ENCODE measurements around the gene RPLP1. TPM values are rescaled to one million over a fixed set of nuclear protein-coding genes. Genes with fewer than 3 reads are reported as not detected.

Gene RPLP1
- total RNA-seq, 4 donors from 2014 or later = 623 to 1,424 (median 1,017) TPM

DNA sequence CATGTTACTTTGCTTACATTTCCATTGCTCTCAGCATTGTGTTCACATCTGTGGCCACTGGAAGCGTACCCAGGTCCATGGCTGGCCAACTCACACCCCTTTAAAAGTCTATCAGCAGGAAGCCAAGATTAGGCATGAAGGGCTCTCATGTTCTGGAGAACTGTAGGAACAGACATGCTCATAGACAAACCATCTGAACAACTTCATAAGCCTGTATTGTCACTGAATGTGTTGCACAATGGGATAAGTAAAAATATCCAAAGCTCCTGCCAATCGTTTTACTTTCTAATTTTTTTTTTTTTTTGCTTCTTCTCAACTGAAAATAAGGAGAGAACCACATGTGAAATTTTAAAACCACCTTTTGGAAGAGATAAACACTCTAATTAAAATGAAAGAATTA lies 6.4 kb downstream of the RPLP1 start:
- TF ChIP-seq POLR2A (IDR thresholded peaks at IDR 0.05) = no peak
- TF ChIP-seq, protein P1, sequence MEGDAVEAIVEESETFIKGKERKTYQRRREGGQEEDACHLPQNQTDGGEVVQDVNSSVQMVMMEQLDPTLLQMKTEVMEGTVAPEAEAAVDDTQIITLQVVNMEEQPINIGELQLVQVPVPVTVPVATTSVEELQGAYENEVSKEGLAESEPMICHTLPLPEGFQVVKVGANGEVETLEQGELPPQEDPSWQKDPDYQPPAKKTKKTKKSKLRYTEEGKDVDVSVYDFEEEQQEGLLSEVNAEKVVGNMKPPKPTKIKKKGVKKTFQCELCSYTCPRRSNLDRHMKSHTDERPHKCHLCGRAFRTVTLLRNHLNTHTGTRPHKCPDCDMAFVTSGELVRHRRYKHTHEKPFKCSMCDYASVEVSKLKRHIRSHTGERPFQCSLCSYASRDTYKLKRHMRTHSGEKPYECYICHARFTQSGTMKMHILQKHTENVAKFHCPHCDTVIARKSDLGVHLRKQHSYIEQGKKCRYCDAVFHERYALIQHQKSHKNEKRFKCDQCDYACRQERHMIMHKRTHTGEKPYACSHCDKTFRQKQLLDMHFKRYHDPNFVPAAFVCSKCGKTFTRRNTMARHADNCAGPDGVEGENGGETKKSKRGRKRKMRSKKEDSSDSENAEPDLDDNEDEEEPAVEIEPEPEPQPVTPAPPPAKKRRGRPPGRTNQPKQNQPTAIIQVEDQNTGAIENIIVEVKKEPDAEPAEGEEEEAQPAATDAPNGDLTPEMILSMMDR (IDR thresholded peaks at IDR 0.05) = no peak
- TF ChIP-seq EP300 (IDR thresholded peaks at IDR 0.05) = no peak
- TF ChIP-seq POLR2AphosphoS5 (IDR thresholded peaks at IDR 0.05) = no peak
- Histone ChIP-seq H3K27me3 (no peaks in the 10 kb centered on the region), H3K9me3 (no peaks in the 10 kb centered on the region), H3K4me1 (peaks cover 38% of the 10 kb centered on the region), H3K36me3 (peaks cover 29% of the 10 kb centered on the region), H3K27ac (no peak overlapping the region), H3K4me3 (no peak overlapping the region)
- no peak for DNase-seq (ENCODE audit: low spot score in 2 of 2)
- WGBS = 55% methylated on average over 2 of the region's 2 CpGs

DNA sequence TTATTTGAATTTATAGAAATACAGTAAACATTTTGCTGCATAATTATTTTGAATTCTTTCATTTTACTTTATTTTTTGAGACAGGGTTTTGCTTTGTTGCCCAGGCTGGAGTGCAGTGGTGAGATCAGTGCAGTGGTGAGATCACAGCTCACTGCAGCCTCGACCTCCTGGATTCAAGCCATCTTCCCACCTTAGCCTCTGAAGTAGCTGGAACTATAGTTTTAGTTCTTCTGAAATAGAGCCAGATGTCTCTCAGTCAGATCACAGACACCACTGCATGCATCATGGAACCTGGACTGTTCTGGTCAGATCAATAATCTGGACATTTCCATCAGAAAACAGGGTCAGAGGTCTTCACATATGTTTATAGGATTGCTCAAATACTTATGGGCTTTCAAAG lies 7.9 kb downstream of the RPLP1 start:
- no peak overlapping the region for H3K27ac ChIP-seq
- WGBS = 22% methylated on average over 1 of the region's 1 CpG
- H3K4me3 ChIP-seq = no peak overlapping the region
- no peaks in the 10 kb centered on the region for H3K27me3 ChIP-seq
- H3K4me1 ChIP-seq = peaks cover 24% of the 10 kb centered on the region
- H3K9me3 ChIP-seq = no peaks in the 10 kb centered on the region
- TF ChIP-seq POLR2A (IDR thresholded peaks at IDR 0.05) (no peak), POLR2AphosphoS5 (IDR thresholded peaks at IDR 0.05) (no peak), EP300 (IDR thresholded peaks at IDR 0.05) (no peak)
- TF ChIP-seq, protein P1 (IDR thresholded peaks at IDR 0.05) = no peak
- peaks cover 21% of the 10 kb centered on the region for H3K36me3 ChIP-seq
- no peak for DNase-seq (ENCODE audit: low spot score in 2 of 2)

DNA sequence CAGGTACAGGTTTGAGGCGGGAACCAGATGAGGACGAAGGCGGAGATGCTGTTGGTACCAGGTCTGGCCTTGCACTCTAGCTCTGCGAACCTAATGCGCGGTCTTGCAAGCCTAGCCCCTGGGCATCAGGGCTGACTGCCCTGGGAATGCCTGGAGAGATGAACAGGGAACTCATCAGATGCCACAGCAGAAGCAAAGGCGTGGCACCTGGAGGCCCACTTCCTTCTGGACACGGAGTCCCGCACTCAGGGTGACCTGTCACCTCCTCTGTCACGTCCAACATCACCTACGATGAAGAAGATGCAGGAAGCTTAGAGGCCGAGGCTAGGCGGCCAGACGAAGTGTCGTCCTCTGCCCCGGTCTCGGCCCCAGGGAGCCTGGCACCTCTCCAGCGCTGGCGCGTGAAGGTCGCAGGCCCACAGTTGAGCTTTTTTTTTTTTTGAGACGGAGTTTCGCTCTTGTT lies 9.4 kb downstream of the RPLP1 start:
- no peaks in the 10 kb centered on the region for H3K9me3 ChIP-seq
- peak overlapping the region; percentile 89 for H3K27ac ChIP-seq
- TF ChIP-seq, protein P1 (IDR thresholded peaks at IDR 0.05) = no peak
- TF ChIP-seq POLR2AphosphoS5 (IDR thresholded peaks at IDR 0.05) = no peak
- TF ChIP-seq POLR2A (IDR thresholded peaks at IDR 0.05) = no peak
- no peak for TF ChIP-seq EP300 (IDR thresholded peaks at IDR 0.05)
- peak in 1 of 2 donors; percentile 72 for DNase-seq (ENCODE audit: low spot score in 2 of 2)
- peaks cover 30% of the 10 kb centered on the region for H3K4me1 ChIP-seq
- H3K36me3 ChIP-seq = peaks cover 5% of the 10 kb centered on the region
- no peaks in the 10 kb centered on the region for H3K27me3 ChIP-seq
- 66% methylated on average over 22 of the region's 23 CpGs for WGBS
- peak overlapping the region; percentile 54 for H3K4me3 ChIP-seq

DNA sequence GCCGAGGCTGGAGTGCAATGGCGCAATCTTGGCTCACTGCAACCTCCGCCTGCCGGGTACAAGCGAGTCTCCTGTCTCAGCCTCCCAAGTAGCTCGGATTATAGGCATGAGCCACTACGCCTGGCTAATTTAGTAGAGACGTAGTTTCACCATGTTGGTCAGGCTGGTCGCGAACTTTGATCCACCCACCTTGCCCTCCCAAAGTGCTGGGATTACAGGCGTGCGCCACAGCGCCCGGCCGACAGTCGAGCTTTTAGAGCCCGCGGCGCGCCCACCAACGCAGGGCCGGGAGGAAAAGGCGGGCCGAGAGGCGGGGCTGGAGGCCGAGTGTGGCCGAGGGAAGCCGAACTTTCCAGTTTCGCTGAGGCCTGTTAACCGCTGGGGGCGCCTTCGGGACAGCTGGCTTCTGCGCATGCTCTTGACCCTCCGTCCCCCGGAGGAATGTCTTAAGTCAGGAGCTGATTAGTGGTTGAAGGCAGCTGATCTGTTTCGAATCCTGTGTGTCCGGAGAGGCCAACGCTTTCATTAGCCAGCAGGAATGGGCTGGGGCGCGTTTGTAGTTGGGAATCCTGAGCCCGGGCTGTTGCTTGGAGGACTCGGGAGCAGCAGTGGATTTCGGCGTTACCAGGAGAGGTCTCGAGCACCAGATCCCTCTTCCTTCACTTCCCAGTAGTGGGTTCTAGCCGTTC lies 10.0 kb downstream of the RPLP1 start:
- Histone ChIP-seq H3K4me3 (peak overlapping the region; percentile 54), H3K27ac (peak overlapping the region; percentile 89), H3K36me3 (no peaks in the 10 kb centered on the region), H3K27me3 (no peaks in the 10 kb centered on the region), H3K9me3 (no peaks in the 10 kb centered on the region), H3K4me1 (peaks cover 30% of the 10 kb centered on the region)
- peak; percentile 98 for DNase-seq (ENCODE audit: low spot score in 2 of 2)
- no peak for TF ChIP-seq EP300 (IDR thresholded peaks at IDR 0.05)
- TF ChIP-seq, protein P1 (IDR thresholded peaks at IDR 0.05) = peak; percentile 84 to 92
- peak in 1 of 2 donors; percentile 57 for TF ChIP-seq POLR2A (IDR thresholded peaks at IDR 0.05)
- WGBS = 11% methylated on average over 16 of the region's 46 CpGs

DNA sequence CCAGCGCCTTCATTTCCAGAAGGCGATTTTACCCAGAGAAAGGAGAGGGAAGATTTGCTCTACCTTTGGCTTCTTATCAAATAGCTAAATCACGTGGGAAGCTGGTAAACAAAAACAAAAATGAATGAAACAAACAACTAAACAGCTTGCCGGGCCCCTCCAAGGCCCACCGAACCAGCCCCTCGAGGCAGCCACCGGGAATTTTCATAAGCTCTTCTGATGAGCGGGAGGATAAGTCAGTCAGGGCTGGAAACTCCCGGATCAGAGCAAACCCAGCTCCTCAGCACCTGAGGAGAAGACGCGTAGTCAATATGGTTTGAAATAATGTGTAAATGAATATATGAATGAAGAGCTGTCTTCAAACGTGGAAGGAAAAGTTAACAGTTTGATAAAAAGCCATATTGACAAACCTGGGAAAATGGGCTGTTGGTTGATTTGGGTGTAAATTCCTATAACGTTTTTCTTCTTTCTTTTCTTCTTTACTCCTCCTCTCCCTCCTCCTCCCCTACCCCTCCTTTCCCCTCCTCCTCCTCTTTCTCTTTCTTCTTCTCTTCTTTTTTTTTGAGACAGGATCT lies 10.7 kb downstream of the RPLP1 start:
- peak overlapping the region; percentile 89 for H3K27ac ChIP-seq
- peaks cover 32% of the 10 kb centered on the region for H3K4me1 ChIP-seq
- DNase-seq (ENCODE audit: low spot score in 2 of 2) = peak in 1 of 2 donors; percentile 50
- TF ChIP-seq POLR2A (IDR thresholded peaks at IDR 0.05) = no peak
- no peak for TF ChIP-seq EP300 (IDR thresholded peaks at IDR 0.05)
- no peak for TF ChIP-seq POLR2AphosphoS5 (IDR thresholded peaks at IDR 0.05)
- TF ChIP-seq, protein P1 (IDR thresholded peaks at IDR 0.05) = no peak
- peak overlapping the region; percentile 54 for H3K4me3 ChIP-seq
- no peaks in the 10 kb centered on the region for H3K36me3 ChIP-seq
- no peaks in the 10 kb centered on the region for H3K9me3 ChIP-seq
- H3K27me3 ChIP-seq = no peaks in the 10 kb centered on the region
- WGBS = 10% methylated on average over 13 of the region's 13 CpGs
